NOMO-1 (cell line): ENCODE data around the gene TRPM8.

Experiments
- DNase-seq, 2 experiments: peaks; one replicate each; lab custom pipeline; 2025; ENCODE audit not compliant: unreplicated experiment in 2 of 2; lab: John Stamatoyannopoulos, UW

Gene TRPM8

DNA sequence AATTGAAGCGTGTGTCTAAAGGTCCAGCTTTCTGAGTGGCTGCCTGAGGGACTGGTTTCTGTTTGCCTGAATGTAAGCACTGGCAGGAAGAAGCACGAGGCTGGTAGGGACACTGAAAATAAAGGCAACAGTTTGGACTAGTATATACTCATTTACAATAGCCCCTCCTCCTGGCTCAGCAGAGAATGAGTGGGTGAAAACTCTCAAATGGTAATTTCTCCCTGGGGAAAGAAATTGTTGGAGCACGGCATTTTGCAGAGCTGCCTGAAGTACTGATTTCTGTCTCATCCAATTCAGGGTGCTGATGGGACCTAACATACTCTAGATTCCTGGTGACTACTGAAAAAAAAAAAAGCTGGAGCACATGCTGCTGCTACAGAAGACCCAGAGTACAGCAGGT, 116.0 kb downstream of the TRPM8 start:
- no peak for DNase-seq

DNA sequence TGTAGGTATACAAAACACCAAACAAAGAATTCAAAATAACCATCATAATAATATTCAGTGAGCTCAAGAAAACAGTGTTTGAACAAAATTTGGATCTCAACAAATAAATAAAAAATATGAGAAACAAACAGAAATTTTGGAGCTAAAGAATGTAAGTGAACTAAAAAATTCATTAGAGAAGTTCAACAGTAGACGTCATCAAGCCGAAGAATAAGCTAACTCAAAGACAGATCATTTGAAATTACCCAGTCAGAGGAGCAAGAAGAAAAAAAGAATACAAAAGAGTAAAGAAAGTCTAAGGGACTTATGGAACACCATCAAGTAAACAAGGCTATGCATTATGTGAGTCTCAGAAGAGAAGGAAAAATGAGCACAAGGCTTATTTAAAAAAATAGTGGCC, 116.7 kb downstream of the TRPM8 start:
- no peak for DNase-seq

DNA sequence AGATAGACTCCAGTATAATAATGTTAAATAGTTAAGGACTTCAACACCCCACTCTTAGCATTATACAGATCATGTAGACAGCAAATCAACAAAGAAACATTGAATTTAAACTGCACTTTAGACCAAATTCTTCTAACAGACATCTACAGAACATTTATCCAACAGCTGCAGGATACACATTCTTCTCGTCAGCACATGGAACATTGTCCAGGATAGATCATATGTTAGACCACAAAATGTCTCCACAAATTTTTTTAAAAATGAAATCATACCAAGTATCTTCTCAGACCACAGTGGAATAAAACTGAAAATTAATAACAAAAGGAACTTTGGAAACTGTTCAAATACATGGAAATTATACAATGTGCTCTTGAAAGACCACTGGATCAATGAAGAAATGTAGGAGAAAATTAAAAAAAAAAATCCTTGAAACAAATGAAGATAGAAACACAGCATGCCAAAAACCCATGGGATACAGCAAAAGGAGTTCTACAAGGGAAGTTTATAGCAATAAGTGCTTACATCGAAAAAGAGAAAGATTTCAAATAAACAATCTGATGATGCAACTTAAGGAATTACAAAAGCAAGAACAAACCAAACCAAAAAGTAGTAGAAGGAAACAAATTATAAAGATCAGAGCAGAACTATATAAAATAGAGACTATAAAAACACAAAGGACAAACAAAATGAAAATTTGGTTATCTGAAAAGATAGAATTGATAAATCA, 121.1 kb downstream of the TRPM8 start:
- DNase-seq: no peak

DNA sequence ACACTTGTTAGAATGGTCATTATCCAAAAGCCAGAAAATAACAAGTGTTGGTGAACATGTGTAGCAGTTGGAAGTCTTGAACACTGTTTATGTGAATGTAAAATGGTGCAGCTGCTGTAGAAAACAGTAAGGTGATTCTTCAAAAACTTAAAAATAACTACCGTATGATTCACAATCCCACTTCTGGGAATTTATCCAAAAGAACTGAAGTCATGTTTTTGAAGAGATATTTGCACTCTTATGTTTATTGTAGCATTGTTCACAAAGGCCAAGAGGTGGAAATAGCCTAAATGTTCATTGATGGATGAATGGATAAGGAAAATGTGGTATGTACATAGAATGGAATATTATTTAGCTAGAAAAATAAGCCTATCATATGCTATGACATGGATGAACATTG, 127.0 kb downstream of the TRPM8 start:
- no peak for DNase-seq

DNA sequence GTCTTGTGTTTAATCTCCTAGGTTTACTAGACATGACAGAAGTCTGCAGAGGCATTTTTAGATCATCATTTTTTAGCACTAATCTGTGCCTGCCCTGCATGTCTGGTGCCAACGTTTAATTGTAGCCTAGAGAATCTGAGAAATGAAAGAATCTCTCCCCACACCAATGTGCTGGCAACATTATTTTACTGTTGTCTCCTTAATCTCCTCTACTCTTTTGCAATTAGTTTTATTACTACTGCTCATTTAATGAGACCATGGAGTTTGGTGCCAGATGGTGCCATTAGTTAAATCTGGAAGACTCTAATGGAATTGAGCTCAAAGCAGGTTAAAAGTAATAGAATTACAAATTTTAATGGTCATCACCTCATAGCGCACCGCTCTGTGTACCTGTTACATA, 129.3 kb downstream of the TRPM8 start:
- no peak for DNase-seq

DNA sequence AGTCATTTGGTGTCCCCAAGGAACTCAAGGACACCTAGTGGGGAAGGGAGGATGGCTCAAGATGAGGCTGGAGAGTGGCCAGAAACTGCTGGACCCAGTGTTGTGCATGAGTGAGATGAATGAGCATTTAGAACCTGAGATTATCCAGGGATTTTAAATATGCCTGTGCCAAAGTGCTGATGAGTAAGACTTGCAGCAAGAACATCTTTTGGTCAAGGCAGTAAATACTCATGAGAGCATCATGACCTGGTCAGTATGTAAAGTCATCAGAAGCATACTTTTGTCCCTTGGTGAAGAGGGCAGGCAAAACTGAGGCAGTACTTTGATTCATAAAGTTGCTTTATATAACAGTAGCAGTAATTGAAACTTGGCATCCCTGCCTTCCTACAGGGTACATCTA, 130.2 kb downstream of the TRPM8 start:
- DNase-seq: no peak

DNA sequence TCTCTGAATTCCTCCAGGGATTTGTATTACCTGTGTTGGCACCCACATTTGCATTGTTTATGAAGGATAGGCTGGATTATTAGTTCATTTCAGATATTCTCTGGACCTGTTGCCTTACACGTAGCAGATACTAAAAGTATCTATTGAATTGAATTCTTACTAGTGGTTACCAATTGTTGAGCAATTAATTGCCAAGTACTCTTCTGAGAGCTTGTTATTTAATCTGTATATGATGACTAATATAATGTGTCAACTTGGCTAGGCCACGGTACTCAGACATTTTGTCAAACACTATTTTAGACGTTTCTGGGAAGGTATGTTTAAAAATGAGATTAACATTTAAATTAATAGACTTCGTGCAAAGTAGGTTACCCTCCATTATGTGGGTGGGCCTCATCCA, 130.9 kb downstream of the TRPM8 start:
- DNase-seq: no peak

DNA sequence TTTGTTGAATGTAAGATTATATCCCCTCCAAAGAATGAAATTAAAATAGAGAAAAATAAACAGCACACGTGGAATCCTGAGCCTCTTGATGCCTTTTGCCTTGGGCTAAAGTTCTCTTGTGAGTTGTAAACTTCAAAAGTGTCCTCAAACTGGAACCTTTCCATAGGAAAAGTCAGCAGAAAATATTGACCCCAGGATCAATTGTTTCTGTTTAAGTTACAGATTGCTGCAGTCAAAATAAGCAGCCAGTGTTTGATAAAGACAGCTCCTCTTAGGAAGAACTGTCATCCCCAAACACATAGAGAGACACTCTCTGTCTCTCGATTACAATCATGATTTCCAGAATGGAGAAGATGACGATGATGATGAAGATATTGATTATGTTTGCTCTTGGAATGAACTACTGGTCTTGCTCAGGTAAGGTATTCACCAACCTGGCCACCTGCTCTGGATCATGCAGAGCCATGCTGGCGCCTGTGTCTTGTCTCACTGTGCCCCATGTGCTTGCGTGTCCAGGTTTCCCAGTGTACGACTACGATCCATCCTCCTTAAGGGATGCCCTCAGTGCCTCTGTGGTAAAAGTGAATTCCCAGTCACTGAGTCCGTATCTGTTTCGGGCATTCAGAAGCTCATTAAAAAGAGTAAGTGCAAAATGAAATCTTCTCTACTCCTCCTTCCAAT, 133.4 kb downstream of the TRPM8 start, which contains the start of gene SPP2:
Gene SPP2 (plus strand): TSS at position 248 of the 681 bp plus-strand sequence. CDS start 85 bp downstream, at position 333.
- no peak for DNase-seq

DNA sequence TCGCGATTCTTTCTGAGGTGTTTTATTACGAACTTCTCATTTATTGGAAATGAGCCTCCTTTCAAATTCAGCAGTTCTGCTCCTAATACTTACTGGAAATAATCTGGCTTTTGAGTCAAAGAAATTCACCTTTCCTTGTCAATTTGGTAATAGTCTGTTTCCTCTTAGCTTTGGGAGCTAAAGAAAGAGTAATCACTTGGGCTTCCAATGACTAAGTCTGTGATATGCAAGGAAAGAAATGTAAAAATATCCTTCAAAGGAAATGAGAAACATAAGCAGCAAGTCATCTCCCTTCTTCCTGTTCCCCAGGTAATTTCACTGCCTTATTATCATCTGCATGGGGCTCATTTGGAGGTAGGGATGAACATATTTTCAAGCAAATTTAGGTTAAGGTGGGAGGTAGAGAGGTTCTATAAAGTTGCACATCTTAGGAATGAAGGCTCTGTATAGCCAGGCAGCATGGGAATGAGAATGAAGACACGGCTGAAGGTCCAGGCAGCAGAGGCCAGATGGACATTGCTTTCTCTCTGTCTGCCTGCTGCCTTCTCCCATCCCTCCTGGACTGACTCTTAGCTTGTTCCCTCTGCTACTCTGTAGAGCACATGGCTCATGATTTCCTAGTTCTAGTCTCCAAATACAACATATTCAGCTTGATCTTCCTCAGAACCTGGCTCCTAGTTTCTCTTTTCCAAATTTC, 134.3 kb downstream of the TRPM8 start:
- DNase-seq: no peak

DNA sequence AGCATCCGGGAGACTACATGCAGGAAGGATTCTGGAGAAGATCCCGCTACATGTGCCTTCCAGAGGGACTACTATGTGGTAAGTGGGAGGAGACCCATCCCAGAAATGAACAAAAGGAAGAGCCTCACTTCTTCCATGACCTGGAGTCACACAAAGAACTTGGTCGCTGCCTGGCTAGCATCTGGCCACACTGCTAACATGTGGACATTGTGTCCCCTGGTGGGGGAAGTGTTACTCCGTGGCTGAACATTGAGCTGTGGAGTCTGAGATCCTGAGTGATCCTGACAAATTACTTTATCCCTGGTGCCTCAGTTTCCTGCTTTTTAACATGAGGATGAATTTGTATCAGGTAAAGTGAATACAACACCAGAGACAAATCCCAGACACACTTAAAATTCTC, 141.7 kb downstream of the TRPM8 start:
- no peak for DNase-seq

DNA sequence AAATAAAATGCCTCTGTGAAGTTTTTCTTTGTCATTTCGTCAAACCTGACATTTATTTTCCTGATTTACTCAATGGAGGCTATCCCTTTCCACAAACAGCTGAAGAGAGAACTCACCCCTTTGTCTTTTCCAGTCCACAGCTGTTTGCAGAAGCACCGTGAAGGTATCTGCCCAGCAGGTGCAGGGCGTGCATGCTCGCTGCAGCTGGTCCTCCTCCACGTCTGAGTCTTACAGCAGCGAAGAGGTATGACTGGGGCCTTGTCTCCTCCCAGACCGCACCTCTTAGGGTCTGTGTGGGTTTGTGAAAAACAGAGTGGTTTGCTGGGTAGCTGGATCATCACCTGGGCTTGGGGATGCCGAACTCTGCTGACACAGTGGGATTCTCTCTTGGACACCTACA, 143.1 kb downstream of the TRPM8 start:
- DNase-seq: no peak

DNA sequence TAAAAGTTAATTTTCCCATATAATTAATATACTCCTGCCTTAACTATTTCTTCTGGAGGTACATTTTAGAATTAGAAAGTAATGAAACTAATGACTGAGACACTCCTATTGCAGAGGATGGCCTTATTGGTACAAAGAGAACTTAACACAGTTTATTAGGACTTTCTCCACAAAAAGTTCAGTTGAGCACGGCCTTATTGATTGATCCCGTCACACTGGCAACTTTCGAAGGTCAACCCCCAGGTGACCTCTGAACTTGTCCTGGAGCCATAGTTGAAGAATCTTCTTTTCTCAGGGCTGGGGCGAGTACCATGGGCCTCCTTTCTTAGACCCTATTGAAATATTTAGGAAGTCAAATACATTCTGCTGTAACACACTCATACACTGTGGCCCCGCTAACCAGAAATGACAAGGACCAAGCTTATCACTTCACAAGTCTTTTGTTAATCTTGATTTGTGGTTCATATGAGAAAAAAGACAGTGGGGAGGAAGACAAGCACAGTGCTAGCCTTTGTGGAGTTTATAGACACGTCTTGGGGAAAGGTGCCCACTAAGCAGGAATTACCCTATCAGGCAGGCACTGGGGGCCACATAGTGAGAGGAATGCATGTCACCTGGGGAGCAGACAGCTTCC, 144.6 kb downstream of the TRPM8 start:
- DNase-seq: no peak

DNA sequence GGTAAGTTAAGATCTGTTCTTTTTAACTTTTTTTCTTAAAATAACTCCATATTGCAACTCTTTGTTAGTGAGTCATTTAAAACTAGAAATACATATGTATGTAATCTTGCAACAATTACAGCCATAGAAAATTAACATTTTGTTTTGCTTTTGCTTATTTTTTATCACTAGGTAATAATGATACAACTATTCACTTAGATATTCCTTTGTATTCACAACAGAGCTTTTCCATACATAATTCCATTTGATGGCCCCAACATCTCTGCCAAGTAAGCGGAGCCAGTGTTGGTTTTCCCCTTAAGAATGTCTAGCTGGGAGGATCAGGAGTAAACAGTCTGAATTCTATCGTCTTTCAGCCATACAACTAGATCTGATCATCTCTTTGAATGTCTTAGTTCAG, 149.4 kb downstream of the TRPM8 start:
- DNase-seq: no peak
